Keratinocyte (primary cell): Measurements from ENCODE around the gene CYSLTR1. TPM values are rescaled to one million over a fixed set of nuclear protein-coding genes. Genes with fewer than 3 reads are reported as not detected.

ENCODE experiments used
- DNase-seq: peaks from one replicate; pipeline ENCODE4 v3.0.0-alpha.2; 2011; ENCODE audit warnings: low read depth, missing footprints, low spot score
- FAIRE-seq: peaks from 2 replicates; lab custom pipeline; 2011; peaks lifted over from hg19 to GRCh38; lab: Jason Lieb, UNC
- H2AFZ ChIP-seq: 2 replicates; pipeline ENCODE4 v1.6.0; 2012; ENCODE audit warnings: low read length, control low read depth, inconsistent platforms; ENCODE audit not compliant: control insufficient read depth
- H3K27ac ChIP-seq: 2 replicates; pipeline ENCODE4 v1.5.1; 2011; ENCODE audit warnings: low read length; ENCODE audit not compliant: control insufficient read depth, insufficient read depth
- H3K27me3 ChIP-seq: 3 replicates; pipeline ENCODE4 v1.6.0; 2011; ENCODE audit warnings: low read length; ENCODE audit not compliant: control insufficient read depth, insufficient read depth; ENCODE audit errors: extremely low read depth
- H3K36me3 ChIP-seq, 2 experiments: 2 replicates in 1 of 2; 3 replicates in 1 of 2; pipeline ENCODE4 v1.5.1; 2011; ENCODE audit warnings: low read length in 2 of 2, mild to moderate bottlenecking in 1 of 2; ENCODE audit not compliant: control insufficient read depth in 2 of 2, insufficient read depth in 2 of 2; ENCODE audit errors: extremely low read depth in 1 of 2
- H3K4me1 ChIP-seq: 3 replicates; pipeline ENCODE4 v1.5.1; 2011; ENCODE audit warnings: low read length; ENCODE audit not compliant: control insufficient read depth, insufficient read depth; ENCODE audit errors: extremely low read depth
- H3K4me2 ChIP-seq: 3 replicates; pipeline ENCODE4 v1.6.0; 2011; ENCODE audit warnings: low read depth, low read length; ENCODE audit not compliant: control insufficient read depth, insufficient read depth; ENCODE audit errors: extremely low read depth
- H3K4me3 ChIP-seq, 3 experiments: fragments of 200-600 bp in 1 of 3; sonication (generic) in 1 of 3; 2 replicates in 2 of 3; 3 replicates in 1 of 3; pipeline ENCODE4 v1.5.1; 2011 to 2016; ENCODE audit warnings: low read length in 3 of 3, mild to moderate bottlenecking in 3 of 3, control low read depth in 2 of 3, inconsistent platforms in 1 of 3, low read depth in 1 of 3, mixed read lengths in 1 of 3, mixed run types in 1 of 3, moderate library complexity in 1 of 3; ENCODE audit not compliant: control insufficient read depth in 2 of 3, insufficient read depth in 2 of 3; ENCODE audit errors: extremely low read depth in 1 of 3
- H3K79me2 ChIP-seq: 2 replicates; pipeline ENCODE4 v1.6.0; 2012; ENCODE audit warnings: low read length; ENCODE audit not compliant: control insufficient read depth, insufficient read depth
- H3K9ac ChIP-seq: 3 replicates; pipeline ENCODE4 v1.6.0; 2011; ENCODE audit warnings: low read length; ENCODE audit not compliant: control insufficient read depth, insufficient read depth; ENCODE audit errors: extremely low read depth
- H3K9me1 ChIP-seq: 3 replicates; pipeline ENCODE4 v1.6.0; 2011; ENCODE audit warnings: low read length; ENCODE audit not compliant: control insufficient read depth, insufficient read depth; ENCODE audit errors: extremely low read depth
- H3K9me3 ChIP-seq: 2 replicates; pipeline ENCODE4 v1.5.1; 2012; ENCODE audit warnings: low read depth, low read length; ENCODE audit not compliant: control insufficient read depth
- H4K20me1 ChIP-seq: 3 replicates; pipeline ENCODE4 v1.6.0; 2011; ENCODE audit warnings: low read length; ENCODE audit not compliant: control insufficient read depth, insufficient read depth; ENCODE audit errors: extremely low read depth
- CTCF ChIP-seq, 3 experiments: IDR thresholded peaks in 1 of 3; conservative IDR thresholded peaks in 1 of 3; optimal IDR thresholded peaks in 1 of 3; 2 replicates in 2 of 3; 3 replicates in 1 of 3; pipeline versions ENCODE3 to v1.5.1; 2011; ENCODE audit warnings: low read length in 3 of 3, mild to moderate bottlenecking in 3 of 3, moderate library complexity in 2 of 3, control low read depth in 1 of 3, inconsistent platforms in 1 of 3; ENCODE audit not compliant: insufficient read depth in 2 of 3; ENCODE audit errors: extremely low read depth in 1 of 3
- EZH2 ChIP-seq: IDR thresholded peaks from one replicate; pipeline ENCODE4 v1.6.1; 2012; ENCODE audit warnings: inconsistent platforms, mild to moderate bottlenecking, low read length, moderate library complexity
- dilution Hi-C: fragments of 300-500 bp; cut with MboI; formaldehyde crosslinking; loops from one replicate; pipeline ENCODE4 v1.7.0; 2020; ENCODE audit warnings: low sequenced_read_pairs; ENCODE audit not compliant: extremely low pct_ligation_motif_present
- polyA plus RNA-seq, 5 experiments: library from polyadenylated mRNA; depleted of rRNA in 3 of 5; stranded (reverse) in 3 of 5; stranded (forward) in 1 of 5; unstranded in 1 of 5; fragments of >200 nt; gene quantifications; 1 replicate in 1 of 5; 2 replicates in 3 of 5; 3 replicates in 1 of 5; pipeline versions ENCODE4 v1.2.1 to v1.2.3, GENCODE V29; 2011 to 2012; ENCODE audit warnings: missing spikeins in 2 of 5, low read depth in 1 of 5, low replicate concordance in 1 of 5

The CYSLTR1 gene
- polyA plus RNA-seq, 1 donor (not counting 4 experiments of a cell fraction or from before 2014, with no cell fraction given): not detected

- dilution Hi-C loops: no loop called here
Observed at GRCh38 chrX:78330068-78330467, 2.7 kb upstream of the CYSLTR1 start.

GRCh38 chrX:78329486-78329885, 2.1 kb upstream of the CYSLTR1 start:
- Histone ChIP-seq H3K9me3 (no peaks in the 10 kb centered on the region), H3K4me3 (no peak overlapping the region), H3K27ac (no peak overlapping the region), H2AFZ (no peak overlapping the region), H3K9me1 (no peaks in the 10 kb centered on the region), H3K27me3 (no peaks in the 10 kb centered on the region), H4K20me1 (no peaks in the 10 kb centered on the region), H3K9ac (no peak overlapping the region), H3K4me1 (no peaks in the 10 kb centered on the region), H3K4me2 (peak overlapping the region; percentile 19), H3K36me3 (no peaks in the 10 kb centered on the region), H3K79me2 (no peaks in the 10 kb centered on the region)
- DNase-seq (no peak), FAIRE-seq (no peak)
- TF ChIP-seq CTCF (optimal IDR thresholded peaks at IDR 0.05 in 1 of 3, IDR thresholded peaks at IDR 0.05 in 1 of 3, conservative IDR thresholded peaks at IDR 0.05 in 1 of 3; ENCODE audit: extremely low read depth in 1 of 3, insufficient read depth in 2 of 3, low read length in 3 of 3): no peak
- no peak for TF ChIP-seq EZH2
- dilution Hi-C loops: no loop called here

More at GRCh38 chrX:78330068-78330467, 2.7 kb upstream of the CYSLTR1 start:
- H3K27me3 ChIP-seq: no peaks in the 10 kb centered on the region
- no peak overlapping the region for H3K4me3 ChIP-seq
- H3K9me1 ChIP-seq: no peaks in the 10 kb centered on the region
- no peak for DNase-seq
- no peaks in the 10 kb centered on the region for H3K79me2 ChIP-seq
- TF ChIP-seq CTCF (optimal IDR thresholded peaks at IDR 0.05 in 1 of 3, IDR thresholded peaks at IDR 0.05 in 1 of 3, conservative IDR thresholded peaks at IDR 0.05 in 1 of 3; ENCODE audit: extremely low read depth in 1 of 3, insufficient read depth in 2 of 3, low read length in 3 of 3) (no peak), EZH2 (no peak)
- H3K4me2 ChIP-seq: no peak overlapping the region
- H3K36me3 ChIP-seq: no peaks in the 10 kb centered on the region
- no peak for FAIRE-seq
- no peak overlapping the region for H3K27ac ChIP-seq
- H3K9me3 ChIP-seq: no peaks in the 10 kb centered on the region
- H3K4me1 ChIP-seq: no peaks in the 10 kb centered on the region
- H4K20me1 ChIP-seq: no peaks in the 10 kb centered on the region
- H2AFZ ChIP-seq: no peak overlapping the region
- no peak overlapping the region for H3K9ac ChIP-seq
